ENCODE results near the gene FNDC3B. TPM values are rescaled to one million over a fixed set of nuclear protein-coding genes. Genes with fewer than 3 reads are reported as not detected.

The FNDC3B gene
- total RNA-seq, 1 experiment from 2014 or later: 48.6 TPM

DNA sequence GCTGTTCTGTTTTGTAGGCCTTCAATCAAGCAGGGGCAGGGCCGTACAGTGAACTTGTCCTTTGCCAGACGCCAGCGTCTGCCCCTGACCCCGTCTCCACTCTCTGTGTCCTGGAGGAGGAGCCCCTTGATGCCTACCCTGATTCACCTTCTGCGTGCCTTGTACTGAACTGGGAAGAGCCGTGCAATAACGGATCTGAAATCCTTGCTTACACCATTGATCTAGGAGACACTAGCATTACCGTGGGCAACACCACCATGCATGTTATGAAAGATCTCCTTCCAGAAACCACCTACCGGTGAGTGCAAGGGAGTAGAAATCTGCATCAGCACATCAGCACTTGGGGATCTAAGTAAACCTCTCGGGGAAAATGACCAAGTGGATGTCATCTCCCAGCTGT, 313.4 kb downstream of the FNDC3B start:
- Histone ChIP-seq H3K9me3 (ENCODE audit: low read length) (no peaks in the 10 kb centered on the region), H4K20me1 (ENCODE audit: low read length) (peaks cover 6% of the 10 kb centered on the region; the same call in 1 of the 2 replicates), H3K4me3 (ENCODE audit: low read length) (no peak overlapping the region), H3K79me2 (ENCODE audit: low read length) (no peaks in the 10 kb centered on the region), H3K4me1 (ENCODE audit: insufficient read depth, low read length) (peaks cover 19% of the 10 kb centered on the region), H3F3A (ENCODE audit: low read length, unreplicated experiment) (peaks cover 5% of the 10 kb centered on the region), H3K9ac (ENCODE audit: low read length) (no peak overlapping the region), H3K27me3 (ENCODE audit: low read length) (no peaks in the 10 kb centered on the region), H3K4me2 (ENCODE audit: low read length) (no peak overlapping the region), H2AFZ (ENCODE audit: low read length) (no peak overlapping the region), H3K27ac (ENCODE audit: low read length) (no peak overlapping the region), H3K36me3 (ENCODE audit: low read depth, low read length) (peaks cover 26% of the 10 kb centered on the region), H3K9me2 (replicated peaks; ENCODE audit: low read length) (no peaks in the 10 kb centered on the region)
- ChIA-PET CTCF (interaction anchor here (0.6 kb wide), 1 partner anchor 124 kb away, joined by 4 read pairs; no protein-coding TSS in a partner anchor), POLR2A (ENCODE audit: unreplicated experiment) (no interaction called here)
- TF ChIP-seq EZH2phosphoT487 (IDR thresholded peaks at IDR 0.05; ENCODE audit: borderline replicate concordance, low read length) (no peak), EZH2 (IDR thresholded peaks at IDR 0.05; ENCODE audit: low read length, unreplicated experiment) (no peak)
- TF ChIP-seq, protein P1, sequence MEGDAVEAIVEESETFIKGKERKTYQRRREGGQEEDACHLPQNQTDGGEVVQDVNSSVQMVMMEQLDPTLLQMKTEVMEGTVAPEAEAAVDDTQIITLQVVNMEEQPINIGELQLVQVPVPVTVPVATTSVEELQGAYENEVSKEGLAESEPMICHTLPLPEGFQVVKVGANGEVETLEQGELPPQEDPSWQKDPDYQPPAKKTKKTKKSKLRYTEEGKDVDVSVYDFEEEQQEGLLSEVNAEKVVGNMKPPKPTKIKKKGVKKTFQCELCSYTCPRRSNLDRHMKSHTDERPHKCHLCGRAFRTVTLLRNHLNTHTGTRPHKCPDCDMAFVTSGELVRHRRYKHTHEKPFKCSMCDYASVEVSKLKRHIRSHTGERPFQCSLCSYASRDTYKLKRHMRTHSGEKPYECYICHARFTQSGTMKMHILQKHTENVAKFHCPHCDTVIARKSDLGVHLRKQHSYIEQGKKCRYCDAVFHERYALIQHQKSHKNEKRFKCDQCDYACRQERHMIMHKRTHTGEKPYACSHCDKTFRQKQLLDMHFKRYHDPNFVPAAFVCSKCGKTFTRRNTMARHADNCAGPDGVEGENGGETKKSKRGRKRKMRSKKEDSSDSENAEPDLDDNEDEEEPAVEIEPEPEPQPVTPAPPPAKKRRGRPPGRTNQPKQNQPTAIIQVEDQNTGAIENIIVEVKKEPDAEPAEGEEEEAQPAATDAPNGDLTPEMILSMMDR (conservative IDR thresholded peaks at IDR 0.05; ENCODE audit: low read depth, low read length): no peak
- DNase-seq (no peak), ATAC-seq (no peak)
- intact Hi-C loops (cut with micrococcal nuclease): no loop called here
- BruUV-seq (replicated peaks): no TSS peak

DNA sequence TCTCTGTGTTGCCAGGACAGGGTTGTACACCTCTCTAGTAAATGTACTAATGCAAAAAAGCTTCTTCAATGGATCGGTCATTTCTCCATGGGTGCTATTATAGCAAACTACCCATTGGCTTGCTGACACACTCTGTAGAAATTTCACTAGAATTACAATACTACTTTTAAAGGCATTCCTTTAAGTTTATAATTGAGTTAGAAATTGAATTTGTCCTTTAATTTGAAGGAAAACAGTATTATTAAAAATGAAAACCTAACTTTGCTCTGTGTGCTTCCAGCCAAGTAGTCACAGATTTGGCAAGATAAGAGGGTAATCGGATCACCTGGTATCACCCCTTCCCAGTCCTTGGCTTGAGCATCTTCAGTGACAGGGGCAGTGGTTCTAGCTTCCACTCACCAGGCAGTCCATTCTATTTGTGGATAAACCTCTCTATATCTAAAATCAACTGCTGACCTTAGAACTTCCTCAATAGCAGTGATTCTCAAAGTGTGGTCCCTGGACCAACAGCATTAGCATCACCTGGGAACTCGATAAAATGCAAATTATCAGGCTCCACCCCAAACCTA, 315.6 kb downstream of the FNDC3B start:
- Histone ChIP-seq H3K79me2 (ENCODE audit: low read length) (no peaks in the 10 kb centered on the region), H3F3A (ENCODE audit: low read length, unreplicated experiment) (peaks cover 5% of the 10 kb centered on the region), H3K9ac (ENCODE audit: low read length) (no peak overlapping the region), H3K9me3 (ENCODE audit: low read length) (no peaks in the 10 kb centered on the region), H4K20me1 (ENCODE audit: low read length) (peaks cover 6% of the 10 kb centered on the region; the same call in 1 of the 2 replicates), H3K9me2 (replicated peaks; ENCODE audit: low read length) (no peaks in the 10 kb centered on the region), H3K4me3 (ENCODE audit: low read length) (no peak overlapping the region), H3K27ac (ENCODE audit: low read length) (no peak overlapping the region), H3K27me3 (ENCODE audit: low read length) (no peaks in the 10 kb centered on the region), H3K4me1 (ENCODE audit: insufficient read depth, low read length) (peaks cover 18% of the 10 kb centered on the region), H3K4me2 (ENCODE audit: low read length) (no peak overlapping the region), H2AFZ (ENCODE audit: low read length) (no peak overlapping the region), H3K36me3 (ENCODE audit: low read depth, low read length) (peaks cover 26% of the 10 kb centered on the region)
- intact Hi-C loops (cut with micrococcal nuclease): loop anchor here (1.0 kb wide), 1 partner anchor 122 kb away; no protein-coding TSS in a partner anchor
- TF ChIP-seq EZH2phosphoT487 (IDR thresholded peaks at IDR 0.05; ENCODE audit: borderline replicate concordance, low read length): no peak
- no peak for TF ChIP-seq EZH2 (IDR thresholded peaks at IDR 0.05; ENCODE audit: low read length, unreplicated experiment)
- TF ChIP-seq, protein P1 (conservative IDR thresholded peaks at IDR 0.05; ENCODE audit: low read depth, low read length): no peak
- no peak for ATAC-seq
- ChIA-PET POLR2A (ENCODE audit: unreplicated experiment) (interaction anchor here (0.6 to 0.7 kb wide), 2 partner anchors 59 to 1538 kb away, joined by 4 read pairs; no protein-coding TSS in a partner anchor), CTCF (interaction anchor here (0.6 kb wide), 1 partner anchor 162 kb away, joined by 5 read pairs; no protein-coding TSS in a partner anchor)
- DNase-seq: no peak
- no TSS peak for BruUV-seq (replicated peaks)

DNA sequence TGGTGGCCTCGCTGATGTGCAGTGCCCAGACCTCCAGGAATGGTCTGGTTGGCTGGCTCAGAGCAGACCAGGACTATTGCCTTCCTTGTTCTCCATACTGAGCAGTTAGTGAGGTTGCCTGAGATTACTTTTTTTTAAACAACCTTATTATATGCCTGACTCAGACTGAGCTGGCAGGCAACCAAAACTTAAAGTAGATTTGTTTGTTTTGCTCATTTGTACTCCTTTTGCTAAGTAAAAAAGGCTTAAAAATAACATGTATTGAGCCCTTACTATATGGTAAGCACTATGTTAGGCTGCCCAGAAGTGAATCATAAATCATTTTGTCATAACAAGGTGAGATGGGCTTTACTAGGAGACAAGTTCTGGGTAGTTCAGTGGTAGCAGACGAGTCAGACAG, 316.5 kb downstream of the FNDC3B start:
- Histone ChIP-seq H3K27me3 (ENCODE audit: low read length) (no peaks in the 10 kb centered on the region), H3K9ac (ENCODE audit: low read length) (no peak overlapping the region), H2AFZ (ENCODE audit: low read length) (no peak overlapping the region), H3K79me2 (ENCODE audit: low read length) (no peaks in the 10 kb centered on the region), H3K9me2 (replicated peaks; ENCODE audit: low read length) (no peaks in the 10 kb centered on the region), H3K4me2 (ENCODE audit: low read length) (peak overlapping the region; percentile 29), H3K9me3 (ENCODE audit: low read length) (no peaks in the 10 kb centered on the region), H4K20me1 (ENCODE audit: low read length) (peaks cover 6% of the 10 kb centered on the region; the same call in 1 of the 2 replicates), H3K27ac (ENCODE audit: low read length) (peak overlapping the region; percentile 40), H3K4me3 (ENCODE audit: low read length) (no peak overlapping the region), H3K36me3 (ENCODE audit: low read depth, low read length) (peaks cover 23% of the 10 kb centered on the region), H3F3A (ENCODE audit: low read length, unreplicated experiment) (peaks cover 5% of the 10 kb centered on the region), H3K4me1 (ENCODE audit: insufficient read depth, low read length) (peaks cover 18% of the 10 kb centered on the region)
- POLR2A ChIA-PET (ENCODE audit: unreplicated experiment): interaction anchor here (0.6 kb wide), 1 partner anchor 394 kb away, joined by 4 read pairs; the partner anchor contains the start of gene ECT2
- TF ChIP-seq, protein P1 (conservative IDR thresholded peaks at IDR 0.05; ENCODE audit: low read depth, low read length): no peak
- TF ChIP-seq EZH2 (IDR thresholded peaks at IDR 0.05; ENCODE audit: low read length, unreplicated experiment): no peak
- no peak for TF ChIP-seq EZH2phosphoT487 (IDR thresholded peaks at IDR 0.05; ENCODE audit: borderline replicate concordance, low read length)
- DNase-seq: peak; percentile 88
- no TSS peak for BruUV-seq (replicated peaks)
- intact Hi-C loops (cut with micrococcal nuclease): loop anchor here (1.0 kb wide), 1 partner anchor 121 kb away; no protein-coding TSS in a partner anchor
- ATAC-seq: peak; percentile 95
- CTCF ChIA-PET: interaction anchor here (0.9 to 1.2 kb wide), 2 partner anchors 14 to 23 kb away, joined by 3 to 5 read pairs; no protein-coding TSS in a partner anchor
